OCI-LY7 (cell line): Measurements from ENCODE around the gene PGK1. TPM values are rescaled to one million over a fixed set of nuclear protein-coding genes. Genes with fewer than 3 reads are reported as not detected.

Source experiments
- BruUV-seq: library from RNA; stranded (reverse); fragments of 400-500 nt; replicated peaks from 2 replicates; lab custom pipeline; 2021; lab: Mats Ljungman, UMichigan
- CTCF ChIA-PET: fragments of 300-600 bp; sonication (Branson Sonifier 250); formaldehyde crosslinking; loops from one replicate; lab custom pipeline; 2022; ENCODE audit warnings: antibody characterized with exemption; ENCODE audit not compliant: unreplicated experiment; lab: Charles Lee
- POLR2A ChIA-PET: fragments of 300-600 bp; sonication (Branson Sonifier 250); formaldehyde crosslinking; loops from one replicate; lab custom pipeline; 2022; ENCODE audit warnings: antibody characterized with exemption; lab: Charles Lee
- DNase-seq: peaks from one replicate; pipeline ENCODE4 v3.0.0-alpha.2; 2015; ENCODE audit warnings: low spot score
- H2AFZ ChIP-seq: fragments of 200-600 bp; sonication (generic), shearing (Covaris generic); 2 replicates; pipeline ENCODE4 v1.6.1; 2014; ENCODE audit warnings: mild to moderate bottlenecking, antibody characterized with exemption, low read length, moderate library complexity
- H3K27ac ChIP-seq: fragments of 200-600 bp; sonication (generic); 2 replicates; pipeline ENCODE4 v1.5.1; 2014; ENCODE audit warnings: mixed run types, low read depth, mild to moderate bottlenecking, moderate library complexity, low read length, inconsistent platforms; ENCODE audit not compliant: poor library complexity, severe bottlenecking
- H3K36me3 ChIP-seq: fragments of 200-600 bp; sonication (generic); 2 replicates; pipeline ENCODE4 v1.6.1; 2014; ENCODE audit warnings: mild to moderate bottlenecking, antibody characterized with exemption, low read length, moderate library complexity, mixed read lengths; ENCODE audit not compliant: insufficient read depth
- H3K4me1 ChIP-seq: fragments of 200-600 bp; sonication (generic); 2 replicates; pipeline ENCODE4 v1.5.1; 2014; ENCODE audit warnings: mild to moderate bottlenecking, low read length; ENCODE audit not compliant: insufficient read depth, poor library complexity, severe bottlenecking
- H3K4me2 ChIP-seq: fragments of 200-600 bp; sonication (generic); 2 replicates; pipeline ENCODE4 v1.6.1; 2014; ENCODE audit warnings: mild to moderate bottlenecking, low read length
- H3K4me3 ChIP-seq: fragments of 200-600 bp; sonication (generic); 2 replicates; pipeline ENCODE4 v1.5.1; 2014; ENCODE audit warnings: mild to moderate bottlenecking, low read depth, low read length; ENCODE audit not compliant: poor library complexity, severe bottlenecking
- H3K79me2 ChIP-seq: fragments of 200-600 bp; sonication (generic); 2 replicates; pipeline ENCODE4 v1.6.1; 2016; ENCODE audit warnings: low read depth, mild to moderate bottlenecking, low read length, moderate library complexity, mixed read lengths; ENCODE audit not compliant: insufficient read depth
- H3K9me2 ChIP-seq: fragments of 200-600 bp; sonication (generic); 2 replicates; pipeline ENCODE4 v1.6.1; 2016; ENCODE audit warnings: mild to moderate bottlenecking, low read length, mixed read lengths; ENCODE audit not compliant: insufficient read depth
- H3K9me3 ChIP-seq: fragments of 200-600 bp; sonication (generic); 2 replicates; pipeline ENCODE4 v1.6.1; 2014; ENCODE audit warnings: mild to moderate bottlenecking, mixed run types, low read length, mixed read lengths
- H4K20me1 ChIP-seq: fragments of 200-600 bp; sonication (generic); 2 replicates; pipeline ENCODE4 v1.6.1; 2014; ENCODE audit warnings: mild to moderate bottlenecking, antibody characterized with exemption, low read length, moderate library complexity, mixed read lengths; ENCODE audit not compliant: insufficient read depth
- CTCF ChIP-seq: fragments of 200-600 bp; sonication (generic); conservative IDR thresholded peaks from 2 replicates; pipeline ENCODE4 v1.5.1; 2014; ENCODE audit warnings: mild to moderate bottlenecking, antibody characterized with exemption, low read length, moderate library complexity, mixed read lengths
- EZH2phosphoT487 ChIP-seq: fragments of 200-600 bp; sonication (generic); IDR thresholded peaks from 2 replicates; pipeline ENCODE4 v1.6.1; 2018; ENCODE audit warnings: low read depth, borderline replicate concordance, mild to moderate bottlenecking, mixed run types, antibody characterized with exemption, low read length, moderate library complexity, mixed read lengths
- intact Hi-C: fragments of 100-400 bp; cut with micrococcal nuclease; formaldehyde crosslinking; loops from one replicate; pipeline ENCODE4 v1.10.0; 2022; ENCODE audit not compliant: unreplicated experiment
- total RNA-seq, 2 experiments: library from RNA; depleted of rRNA in 1 of 2; stranded (reverse); fragments of >200 nt in 1 of 2; shearing (Covaris generic) in 1 of 2; gene quantifications; 2 replicates each; pipeline ENCODE4 v1.2.3, GENCODE V29; 2014 to 2022

PGK1 gene
- total RNA-seq, 2 experiments from 2014 or later = 164 to 433 TPM

- Histone ChIP-seq H2AFZ (no peak overlapping the region), H3K27ac (no peak overlapping the region), H3K9me2 (no peaks in the 10 kb centered on the region), H4K20me1 (no peaks in the 10 kb centered on the region; the same call in 1 of the 2 replicates), H3K4me2 (no peak overlapping the region), H3K36me3 (peaks cover 99% of the 10 kb centered on the region), H3K4me1 (no peaks in the 10 kb centered on the region), H3K79me2 (peaks cover 15% of the 10 kb centered on the region; the same call in 1 of the 2 replicates), H3K9me3 (no peaks in the 10 kb centered on the region), H3K4me3 (no peak overlapping the region)
- TF ChIP-seq EZH2phosphoT487 = no peak
- TF ChIP-seq CTCF = peak; percentile 58
- intact Hi-C loops = no loop called here
- ChIA-PET CTCF (no interaction called here), POLR2A (no interaction called here)
- BruUV-seq = no TSS peak
- DNase-seq = no peak
These were observed 15.6 kb downstream of the PGK1 start for GRCh38 chrX:78119521-78120227.

GRCh38 chrX:78123190-78123589 lies 19.1 kb downstream of the PGK1 start:
- BruUV-seq = no TSS peak
- no peak overlapping the region for H3K27ac ChIP-seq
- H3K4me2 ChIP-seq = no peak overlapping the region
- peaks cover 15% of the 10 kb centered on the region; the same call in 1 of the 2 replicates for H3K79me2 ChIP-seq
- POLR2A ChIA-PET = no interaction called here
- H3K36me3 ChIP-seq = peaks cover 99% of the 10 kb centered on the region
- H4K20me1 ChIP-seq = no peaks in the 10 kb centered on the region; the same call in none of the 2 replicates
- TF ChIP-seq CTCF (no peak), EZH2phosphoT487 (no peak)
- no peaks in the 10 kb centered on the region for H3K9me2 ChIP-seq
- no peak overlapping the region for H2AFZ ChIP-seq
- intact Hi-C loops = no loop called here
- CTCF ChIA-PET = no interaction called here
- no peaks in the 10 kb centered on the region for H3K9me3 ChIP-seq
- H3K4me1 ChIP-seq = no peaks in the 10 kb centered on the region
- no peak overlapping the region for H3K4me3 ChIP-seq
- DNase-seq = no peak

GRCh38 chrX:78124307-78124706 lies 20.3 kb downstream of the PGK1 start:
- peaks cover 96% of the 10 kb centered on the region for H3K36me3 ChIP-seq
- ChIA-PET CTCF (no interaction called here), POLR2A (interaction anchor here (1.0 kb wide), 1 partner anchor 10 kb away, joined by 3 read pairs; no protein-coding TSS in a partner anchor)

More at GRCh38 chrX:78124307-78124706, 20.3 kb downstream of the PGK1 start:
- no TSS peak for BruUV-seq
- peaks cover 15% of the 10 kb centered on the region; the same call in 1 of the 2 replicates for H3K79me2 ChIP-seq
- H3K9me2 ChIP-seq = no peaks in the 10 kb centered on the region
- TF ChIP-seq CTCF (peak; percentile 54), EZH2phosphoT487 (no peak)
- H3K9me3 ChIP-seq = no peaks in the 10 kb centered on the region
- H4K20me1 ChIP-seq = no peaks in the 10 kb centered on the region; the same call in none of the 2 replicates
- no peak overlapping the region for H3K4me3 ChIP-seq
- no peak overlapping the region for H3K4me2 ChIP-seq
- intact Hi-C loops = no loop called here
- no peak for DNase-seq
- H3K27ac ChIP-seq = no peak overlapping the region
- no peak overlapping the region for H2AFZ ChIP-seq
- H3K4me1 ChIP-seq = no peaks in the 10 kb centered on the region
